ENCODE data around the gene ALPK3. TPM values are rescaled to one million over a fixed set of nuclear protein-coding genes. Genes with fewer than 3 reads are reported as not detected.
A peak's percentile ranks its signal among the peaks of the same experiment; 100 is the strongest.

ALPK3 gene
- 2.5 TPM for total RNA-seq

DNA sequence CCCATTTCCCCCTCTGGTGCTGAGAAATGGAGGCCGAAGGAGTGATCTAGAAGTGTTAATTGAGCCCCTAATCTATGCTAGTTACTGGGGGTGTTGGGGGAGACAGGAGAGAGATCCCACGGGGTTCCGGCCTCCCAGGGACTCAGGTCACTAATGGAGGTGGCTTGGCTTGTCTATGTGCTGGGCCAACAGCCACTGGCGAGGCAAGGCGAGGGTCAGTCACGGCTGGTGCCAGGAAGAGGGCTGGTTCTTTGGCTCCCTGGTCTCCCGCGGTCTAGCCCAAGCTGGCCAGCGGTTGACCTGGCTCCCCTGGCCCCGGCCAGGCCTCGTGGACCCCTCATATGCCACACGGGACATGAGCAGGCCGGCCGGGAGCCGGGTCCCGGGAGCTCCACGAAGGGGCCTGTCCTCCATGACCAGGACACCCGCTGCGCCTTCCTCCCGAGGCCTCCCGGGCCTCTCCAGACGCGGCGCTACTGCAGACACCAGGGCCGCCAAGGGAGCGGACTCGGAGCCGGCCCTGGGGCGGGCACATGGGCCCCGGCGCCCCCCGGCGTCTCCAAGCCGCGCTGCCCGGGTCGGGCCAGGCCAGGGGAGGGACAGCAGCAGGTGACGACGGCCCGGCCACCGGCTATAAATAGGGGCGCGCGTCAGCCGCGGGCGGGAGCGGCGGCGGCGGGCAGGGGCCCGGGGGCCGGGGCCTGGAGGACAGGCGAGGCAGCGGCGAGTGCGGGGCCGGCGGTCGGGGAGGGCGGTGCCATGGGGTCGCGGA is at the start of gene ALPK3:
Gene ALPK3 (plus strand): TSS at position 663 of the 772 bp plus-strand sequence. CDS start 97 bp downstream, at position 760.
- intact Hi-C loops (cut with DNase I), result loop anchor here (10.0 kb wide), 1 partner anchor 222 kb away; no protein-coding TSS in a partner anchor

DNA sequence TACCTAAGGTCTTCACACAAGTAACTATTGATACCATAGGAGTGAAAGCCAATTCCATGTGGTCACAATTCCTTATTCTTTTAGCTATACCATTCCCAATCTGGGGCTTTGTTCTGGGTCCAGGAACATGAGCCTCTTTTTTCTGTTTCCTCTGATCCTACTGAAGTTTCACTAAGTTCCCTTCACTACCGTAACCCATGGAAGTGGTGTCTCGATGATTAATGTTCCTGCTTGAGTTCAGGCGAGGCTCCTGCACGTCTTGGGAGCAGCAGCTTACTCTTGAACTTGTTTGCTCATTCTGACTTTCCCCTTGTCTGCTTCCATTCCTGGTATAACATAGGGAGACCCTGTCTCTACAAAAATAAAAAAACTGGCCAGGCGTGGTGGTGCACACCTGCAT is 45.1 kb upstream of the ALPK3 start:
- H3K27ac ChIP-seq, result no peak overlapping the region

More for the DNA sequence above, at the start of gene ALPK3:
- Histone ChIP-seq H3K36me3 (no peaks in the 10 kb centered on the region), H3K27ac (peak within 1 kb of the TSS; percentile 74), H3K9me3 (no peaks in the 10 kb centered on the region), H3K27me3 (no peaks in the 10 kb centered on the region), H3K4me3 (peak within 1 kb of the TSS; percentile 5 to 15), H3K4me1 (peaks cover 36% of the 10 kb centered on the region)
- no peak for DNase-seq (ENCODE audit: extremely low spot score in 2 of 2)
- TF ChIP-seq, protein P1, sequence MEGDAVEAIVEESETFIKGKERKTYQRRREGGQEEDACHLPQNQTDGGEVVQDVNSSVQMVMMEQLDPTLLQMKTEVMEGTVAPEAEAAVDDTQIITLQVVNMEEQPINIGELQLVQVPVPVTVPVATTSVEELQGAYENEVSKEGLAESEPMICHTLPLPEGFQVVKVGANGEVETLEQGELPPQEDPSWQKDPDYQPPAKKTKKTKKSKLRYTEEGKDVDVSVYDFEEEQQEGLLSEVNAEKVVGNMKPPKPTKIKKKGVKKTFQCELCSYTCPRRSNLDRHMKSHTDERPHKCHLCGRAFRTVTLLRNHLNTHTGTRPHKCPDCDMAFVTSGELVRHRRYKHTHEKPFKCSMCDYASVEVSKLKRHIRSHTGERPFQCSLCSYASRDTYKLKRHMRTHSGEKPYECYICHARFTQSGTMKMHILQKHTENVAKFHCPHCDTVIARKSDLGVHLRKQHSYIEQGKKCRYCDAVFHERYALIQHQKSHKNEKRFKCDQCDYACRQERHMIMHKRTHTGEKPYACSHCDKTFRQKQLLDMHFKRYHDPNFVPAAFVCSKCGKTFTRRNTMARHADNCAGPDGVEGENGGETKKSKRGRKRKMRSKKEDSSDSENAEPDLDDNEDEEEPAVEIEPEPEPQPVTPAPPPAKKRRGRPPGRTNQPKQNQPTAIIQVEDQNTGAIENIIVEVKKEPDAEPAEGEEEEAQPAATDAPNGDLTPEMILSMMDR (IDR thresholded peaks at IDR 0.05), result no peak
- TF ChIP-seq POLR2AphosphoS5 (IDR thresholded peaks at IDR 0.05; ENCODE audit: insufficient read depth in 1 of 2, low read depth in 1 of 2) (no peak), POLR2A (IDR thresholded peaks at IDR 0.05) (no peak)

DNA sequence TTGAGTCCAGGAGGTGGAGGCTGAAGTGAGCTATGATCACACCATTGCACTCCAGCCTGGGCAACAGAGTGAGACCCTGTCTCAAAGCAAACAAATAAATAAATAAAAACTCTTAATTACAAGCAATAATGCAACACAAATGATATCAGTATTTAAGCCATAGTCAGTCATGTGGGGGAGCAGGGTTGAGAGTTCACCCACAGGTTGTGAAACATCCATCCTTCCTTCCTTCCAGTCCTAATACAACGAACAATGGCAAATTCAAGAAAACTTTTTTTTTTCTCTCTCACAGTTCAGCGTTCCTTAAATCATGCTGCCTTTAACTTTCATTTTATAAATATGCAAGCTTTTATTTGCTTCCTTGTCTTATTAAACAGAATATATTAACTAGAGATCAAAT is 44.7 kb upstream of the ALPK3 start:
- H3K36me3 ChIP-seq, result peaks cover 0 to 19% of the 10 kb centered on the region in 2 donors
- peaks cover 21% of the 10 kb centered on the region for H3K4me1 ChIP-seq
- intact Hi-C loops (cut with DNase I), result no loop called here
- TF ChIP-seq POLR2A (IDR thresholded peaks at IDR 0.05) (no peak), POLR2AphosphoS5 (IDR thresholded peaks at IDR 0.05; ENCODE audit: insufficient read depth in 1 of 2, low read depth in 1 of 2) (no peak)
- TF ChIP-seq, protein P1 (IDR thresholded peaks at IDR 0.05), result no peak
- H3K27ac ChIP-seq, result no peak overlapping the region
- no peak overlapping the region for H3K4me3 ChIP-seq
- H3K27me3 ChIP-seq, result no peaks in the 10 kb centered on the region
- H3K9me3 ChIP-seq, result no peaks in the 10 kb centered on the region
- DNase-seq (ENCODE audit: extremely low spot score in 2 of 2), result no peak

More for the DNA sequence above, 45.1 kb upstream of the ALPK3 start:
- TF ChIP-seq POLR2A (IDR thresholded peaks at IDR 0.05), result no peak
- TF ChIP-seq, protein P1 (IDR thresholded peaks at IDR 0.05), result no peak
- DNase-seq (ENCODE audit: extremely low spot score in 2 of 2), result no peak
- Histone ChIP-seq H3K27me3 (no peaks in the 10 kb centered on the region), H3K4me1 (peaks cover 21% of the 10 kb centered on the region), H3K9me3 (no peaks in the 10 kb centered on the region), H3K4me3 (no peak overlapping the region), H3K36me3 (peaks cover 0 to 24% of the 10 kb centered on the region in 2 donors)
- intact Hi-C loops (cut with DNase I), result no loop called here

- Histone ChIP-seq H3K27ac (no peak overlapping the region), H3K9me3 (no peaks in the 10 kb centered on the region), H3K4me1 (peaks cover 21% of the 10 kb centered on the region), H3K27me3 (no peaks in the 10 kb centered on the region), H3K4me3 (no peak overlapping the region), H3K36me3 (peaks cover 0 to 19% of the 10 kb centered on the region in 2 donors)
- intact Hi-C loops (cut with DNase I), result no loop called here
- DNase-seq (ENCODE audit: extremely low spot score in 2 of 2), result no peak
- TF ChIP-seq, protein P1 (IDR thresholded peaks at IDR 0.05), result no peak
- TF ChIP-seq POLR2AphosphoS5 (IDR thresholded peaks at IDR 0.05; ENCODE audit: insufficient read depth in 1 of 2, low read depth in 1 of 2) (no peak), POLR2A (IDR thresholded peaks at IDR 0.05) (no peak)
Observed at GRCh38 chr15:84773716-84774115, 43.4 kb upstream of the ALPK3 start.

DNA sequence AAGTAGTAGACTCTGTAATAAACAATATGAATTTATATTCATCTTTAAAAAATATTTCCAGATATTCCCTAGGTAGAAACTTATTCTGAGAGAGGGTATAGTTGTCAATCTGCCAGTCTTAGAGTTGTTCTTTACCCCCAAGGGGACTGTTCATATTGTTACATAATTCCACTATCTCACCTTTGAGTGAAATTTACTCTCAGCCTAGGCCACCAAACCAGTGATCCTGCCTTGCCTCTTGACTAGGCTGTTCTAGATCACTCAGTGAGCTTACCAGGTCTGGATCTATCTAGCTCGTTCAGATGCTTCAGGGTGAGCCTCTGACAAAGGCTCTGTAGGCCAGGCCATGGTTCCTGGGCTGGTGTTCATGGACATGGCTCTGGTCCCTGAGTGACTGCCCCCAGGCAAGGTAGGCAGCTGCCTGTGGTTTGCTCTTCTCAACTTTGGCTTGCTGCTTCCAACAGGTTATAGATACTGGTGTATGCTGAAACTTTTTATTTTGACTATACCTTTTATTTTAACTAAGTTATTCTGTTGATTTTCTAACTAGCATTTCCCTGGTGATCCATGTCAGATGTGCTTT is 41.2 kb upstream of the ALPK3 start:
- intact Hi-C loops (cut with DNase I), result no loop called here
- TF ChIP-seq POLR2A (IDR thresholded peaks at IDR 0.05) (no peak), POLR2AphosphoS5 (IDR thresholded peaks at IDR 0.05; ENCODE audit: insufficient read depth in 1 of 2, low read depth in 1 of 2) (no peak)
- TF ChIP-seq, protein P1 (IDR thresholded peaks at IDR 0.05), result no peak
- no peak for DNase-seq (ENCODE audit: extremely low spot score in 2 of 2)
- Histone ChIP-seq H3K36me3 (peaks cover 0 to 10% of the 10 kb centered on the region in 2 donors), H3K9me3 (no peaks in the 10 kb centered on the region), H3K4me1 (peaks cover 21% of the 10 kb centered on the region), H3K4me3 (no peak overlapping the region), H3K27me3 (no peaks in the 10 kb centered on the region), H3K27ac (no peak overlapping the region)
